GM12873 (cell line): ENCODE results near the gene CCPG1.

ENCODE experiments used
- CTCF ChIP-seq: IDR thresholded peaks from 2 replicates; pipeline ENCODE4 v1.5.1; 2012; ENCODE audit warnings: low read depth, mild to moderate bottlenecking, moderate library complexity, low read length, control low read depth; ENCODE audit not compliant: insufficient read depth; ENCODE audit errors: missing control alignments

The CCPG1 gene

GRCh38 chr15:55408012-55408928 lies at the start of gene CCPG1, which contains the start of gene PIERCE2:
Gene CCPG1, minus strand, starts transcription at chr15:55408359. Its CDS starts 18,935 bp downstream, at chr15:55389424.
Gene PIERCE2, plus strand, starts transcription at chr15:55408495. Its CDS starts 274 bp downstream, at chr15:55408769.
- peak; percentile 73 for TF ChIP-seq CTCF

GRCh38 chr15:55457401-55458022 lies 49.4 kb upstream of the CCPG1 start:
- no peak for TF ChIP-seq CTCF

- peak; percentile 57 for TF ChIP-seq CTCF
Observed at GRCh38 chr15:55434989-55435825, 27.0 kb upstream of the CCPG1 start.

- TF ChIP-seq CTCF, result no peak
Observed at GRCh38 chr15:55422089-55422488, 13.9 kb upstream of the CCPG1 start.

- TF ChIP-seq CTCF, result no peak
Observed at GRCh38 chr15:55420171-55420866, 12.2 kb upstream of the CCPG1 start.

- TF ChIP-seq CTCF, result no peak
Observed at GRCh38 chr15:55407498-55408011, 604 bp downstream of the CCPG1 start.
